SHP77 treated with DMSO at 0.1 percent for 48 hours (cell line): Measurements from ENCODE around the gene SLFN5.
"Not testable (repeated sequence)": the region's sequence is repeated elsewhere in the genome, so short reads cannot be mapped to it uniquely, and the experiment has no call there.

Source experiments
- DNase-seq: peaks from one replicate; lab custom pipeline; 2025; lab: John Stamatoyannopoulos, UW

SLFN5 gene

GRCh38 chr17:35242805-35243560 lies at the start of gene SLFN5:
TSS of gene SLFN5 (plus strand) at chr17:35243072. CDS start at chr17:35258691, 15,619 bp downstream.
- DNase-seq, result no peak

- DNase-seq, result not testable (repeated sequence)
Measured at GRCh38 chr17:35194001-35194400, 48.9 kb upstream of the SLFN5 start, which contains the start of gene SLC35G3. TSS of gene SLC35G3 (minus strand) at chr17:35194393. CDS start at chr17:35194307, 86 bp downstream.

- not testable (repeated sequence) for DNase-seq
Measured at GRCh38 chr17:35195062-35195461, 47.8 kb upstream of the SLFN5 start.

- DNase-seq, result not testable (repeated sequence)
Measured at GRCh38 chr17:35202582-35202981, 40.3 kb upstream of the SLFN5 start.

- no peak for DNase-seq
Measured at GRCh38 chr17:35210741-35211140, 32.1 kb upstream of the SLFN5 start.

GRCh38 chr17:35212668-35213067 lies 30.2 kb upstream of the SLFN5 start:
- no peak for DNase-seq

- no peak for DNase-seq
Measured at GRCh38 chr17:35213412-35213940, 29.4 kb upstream of the SLFN5 start.

- no peak for DNase-seq
Measured at GRCh38 chr17:35214192-35214591, 28.7 kb upstream of the SLFN5 start.

GRCh38 chr17:35214631-35215273 lies 28.1 kb upstream of the SLFN5 start:
- no peak for DNase-seq

GRCh38 chr17:35217107-35217506 lies 25.8 kb upstream of the SLFN5 start:
- DNase-seq, result no peak

- no peak for DNase-seq
Measured at GRCh38 chr17:35218915-35219314, 24.0 kb upstream of the SLFN5 start.

GRCh38 chr17:35222452-35222851 lies 20.4 kb upstream of the SLFN5 start:
- no peak for DNase-seq

- DNase-seq, result no peak
Measured at GRCh38 chr17:35224436-35224835, 18.4 kb upstream of the SLFN5 start.

GRCh38 chr17:35227546-35227945 lies 15.3 kb upstream of the SLFN5 start:
- no peak for DNase-seq

GRCh38 chr17:35229638-35230037 lies 13.2 kb upstream of the SLFN5 start:
- no peak for DNase-seq

GRCh38 chr17:35234315-35234714 lies 8.6 kb upstream of the SLFN5 start:
- DNase-seq, result not testable (repeated sequence)

GRCh38 chr17:35235289-35235688 lies 7.6 kb upstream of the SLFN5 start:
- DNase-seq, result no peak

- DNase-seq, result no peak
Measured at GRCh38 chr17:35235917-35236316, 7.0 kb upstream of the SLFN5 start.

GRCh38 chr17:35236821-35237220 lies 6.1 kb upstream of the SLFN5 start:
- no peak for DNase-seq

- DNase-seq, result no peak
Measured at GRCh38 chr17:35238821-35239220, 4.1 kb upstream of the SLFN5 start.

- DNase-seq, result no peak
Measured at GRCh38 chr17:35239823-35240222, 3.0 kb upstream of the SLFN5 start.

GRCh38 chr17:35240861-35241260 lies 2.0 kb upstream of the SLFN5 start:
- DNase-seq, result no peak

GRCh38 chr17:35241520-35241919 lies 1.4 kb upstream of the SLFN5 start:
- DNase-seq, result no peak
